HepG2 (cell line): ENCODE measurements around the gene HYAL2. TPM values are rescaled to one million over a fixed set of nuclear protein-coding genes. Genes with fewer than 3 reads are reported as not detected.

Experiments used
- ATAC-seq: fragments of 200-7000 bp; cut with Tn5 transposase; 3 replicates; pipeline ENCODE4 v1.9.1; 2020; ENCODE audit warnings: mild to moderate bottlenecking, moderate library complexity
- BruUV-seq: library from RNA; stranded (reverse); fragments of 400-500 nt; replicated peaks from 2 replicates; lab custom pipeline; 2021; lab: Mats Ljungman, UMichigan
- CTCF ChIA-PET: fragments of 300-600 bp; formaldehyde crosslinking; extraction: SDS; loops from one replicate; lab custom pipeline; 2021; ENCODE audit warnings: low total read pairs, inconsistent platforms, low intra/inter-chr PET ratio; lab: Yijun Ruan, JAX
- POLR2A ChIA-PET: fragments of 350-600 bp; sonication (Branson Sonifier 250); formaldehyde crosslinking; loops from one replicate; lab custom pipeline; 2020; ENCODE audit warnings: antibody characterized with exemption, inconsistent platforms; lab: Yijun Ruan, JAX
- DNase-seq: peaks from one replicate; pipeline ENCODE4 v3.0.0-alpha.2; 2015; ENCODE audit warnings: low spot score
- FAIRE-seq: peaks from 3 replicates; lab custom pipeline; 2011; peaks lifted over from hg19 to GRCh38; lab: Jason Lieb, UNC
- H2AFZ ChIP-seq: one replicate; pipeline ENCODE4 v1.6.1; 2011; ENCODE audit warnings: low read length, inconsistent platforms
- H3K27ac ChIP-seq: fragments of 300-600 bp; 3 replicates; pipeline ENCODE4 v1.8.0; 2011; ENCODE audit warnings: mixed run types, mild to moderate bottlenecking, mixed read lengths, low read length, inconsistent platforms; ENCODE audit not compliant: insufficient read depth; ENCODE audit errors: extremely low read length
- H3K27me3 ChIP-seq, 2 experiments: fragments of 200-600 bp in 1 of 2; 2 replicates in 1 of 2; 3 replicates in 1 of 2; pipeline versions ENCODE4 v1.6.0 to v1.8.0; 2011; ENCODE audit warnings: low read length in 2 of 2, mild to moderate bottlenecking in 2 of 2, moderate library complexity in 2 of 2, inconsistent platforms in 1 of 2; ENCODE audit not compliant: insufficient read depth in 2 of 2, control insufficient read depth in 1 of 2
- H3K36me3 ChIP-seq, 2 experiments: fragments of 200-600 bp in 1 of 2; replicated peaks in 1 of 2; 2 replicates in 1 of 2; 3 replicates in 1 of 2; pipeline versions ENCODE4 v1.5.1 to v1.8.0; 2011; ENCODE audit warnings: low read length in 2 of 2, inconsistent platforms in 1 of 2; ENCODE audit not compliant: insufficient read depth in 2 of 2, control insufficient read depth in 1 of 2
- H3K4me1 ChIP-seq: 2 replicates; pipeline ENCODE4 v1.5.1; 2012; ENCODE audit warnings: low read length, inconsistent platforms; ENCODE audit not compliant: insufficient read depth
- H3K4me2 ChIP-seq: 2 replicates; pipeline ENCODE4 v1.6.0; 2011; ENCODE audit warnings: low read depth, low read length, inconsistent platforms
- H3K4me3 ChIP-seq, 3 experiments: fragments of 200-600 bp in 1 of 3; sonication (generic), shearing (Covaris generic) in 1 of 3; replicated peaks in 1 of 3; 2 replicates each; pipeline ENCODE4 v1.5.1; 2011 to 2016; ENCODE audit warnings: low read length in 3 of 3, inconsistent platforms in 2 of 3, low read depth in 2 of 3, mild to moderate bottlenecking in 2 of 3, control low read depth in 1 of 3, mixed read lengths in 1 of 3; ENCODE audit not compliant: insufficient read depth in 1 of 3
- H3K79me2 ChIP-seq: one replicate; pipeline ENCODE4 v1.6.1; 2011; ENCODE audit warnings: low read length, inconsistent platforms; ENCODE audit not compliant: insufficient read depth
- H3K9ac ChIP-seq: 2 replicates; pipeline ENCODE4 v1.6.0; 2011; ENCODE audit warnings: mild to moderate bottlenecking, low read depth, low read length, inconsistent platforms; ENCODE audit not compliant: insufficient read depth
- H3K9me3 ChIP-seq: 2 replicates; pipeline ENCODE4 v1.5.1; 2012; ENCODE audit warnings: mild to moderate bottlenecking, low read length
- H4K20me1 ChIP-seq: 2 replicates; pipeline ENCODE4 v1.6.0; 2011; ENCODE audit warnings: inconsistent platforms, mild to moderate bottlenecking, low read length, moderate library complexity; ENCODE audit not compliant: insufficient read depth
- AKAP8 ChIP-seq: sonication (generic); formaldehyde crosslinking; IDR thresholded peaks from 2 replicates; pipeline ENCODE4 v1.5.1; 2020; ENCODE audit warnings: mild to moderate bottlenecking, missing genetic modification reagents
- CREM ChIP-seq, 2 experiments: sonication (generic) in 1 of 2; formaldehyde crosslinking in 1 of 2; IDR thresholded peaks; 2 replicates each; pipeline versions ENCODE4 v1.4.0 to v1.6.1; 2016 to 2020; ENCODE audit warnings: antibody characterized with exemption in 1 of 2, mild to moderate bottlenecking in 1 of 2, missing genetic modification reagents in 1 of 2
- KLF13 ChIP-seq: sonication (generic); formaldehyde crosslinking; IDR thresholded peaks from 2 replicates; pipeline ENCODE4 v1.4.0; 2020; ENCODE audit warnings: mild to moderate bottlenecking, missing genetic modification reagents
- LCORL ChIP-seq, 2 experiments: fragments of 450-650 bp in 1 of 2; sonication (generic) in 1 of 2; formaldehyde crosslinking in 1 of 2; IDR thresholded peaks; 2 replicates each; pipeline versions ENCODE4 v1.5.0 to v1.6.1; 2017 to 2020; ENCODE audit warnings: antibody characterized with exemption in 1 of 2, missing genetic modification reagents in 1 of 2
- NONO ChIP-seq, 2 experiments: fragments of 450-650 bp in 1 of 2; sonication (generic) in 1 of 2; formaldehyde crosslinking in 1 of 2; IDR thresholded peaks in 1 of 2; conservative IDR thresholded peaks in 1 of 2; 2 replicates each; pipeline versions ENCODE4 v1.6.1 to v1.8.0; 2017 to 2022; ENCODE audit warnings: mild to moderate bottlenecking in 1 of 2, missing genetic modification reagents in 1 of 2, moderate library complexity in 1 of 2
- THAP11 ChIP-seq: IDR thresholded peaks from 2 replicates; pipeline ENCODE4 v1.6.1; 2016; ENCODE audit warnings: missing biosample characterization, missing genetic modification reagents
- ZC3H13 ChIP-seq: sonication (generic); formaldehyde crosslinking; IDR thresholded peaks from 2 replicates; pipeline ENCODE4 v1.8.1; 2023; ENCODE audit warnings: mild to moderate bottlenecking, missing genetic modification reagents, moderate library complexity
- ZNF282 ChIP-seq: fragments of 450-650 bp; IDR thresholded peaks from 2 replicates; pipeline ENCODE4 v1.6.1; 2018; ENCODE audit not compliant: partially characterized antibody
- ZSCAN21 ChIP-seq: sonication (generic); formaldehyde crosslinking; IDR thresholded peaks from 2 replicates; pipeline ENCODE4 v1.8.0; 2022; ENCODE audit warnings: mild to moderate bottlenecking, missing genetic modification reagents, moderate library complexity, borderline replicate concordance
- WGBS: methylation state at CpG from one replicate; pipeline ENCODE4 v1.1.6; 2017; ENCODE audit warnings: low lambda C conversion rate; 5-methylcytosine and 5-hydroxymethylcytosine counted together
- in situ Hi-C: cut with HindIII; loops from 2 replicates; pipeline ENCODE4 v1.10.0; 2017; ENCODE audit warnings: low pct_unique_long_range_greater_than_20kb; ENCODE audit not compliant: extremely low pct_ligation_motif_present
- intact Hi-C: fragments of 100-400 bp; cut with micrococcal nuclease; formaldehyde crosslinking; loops from one replicate; pipeline ENCODE4 v1.10.0; 2022; ENCODE audit not compliant: unreplicated experiment
- polyA plus RNA-seq, 8 experiments: library from polyadenylated mRNA; depleted of rRNA in 3 of 8; stranded (reverse) in 7 of 8; unstranded in 1 of 8; fragments of >200 nt; fragmentation: Illumina TruSeq in 4 of 8; extraction: Trizol in 4 of 8; gene quantifications; 2 replicates each; pipeline versions ENCODE4 v1.2.1 to v1.2.3, GENCODE V29; 2011 to 2016; ENCODE audit warnings: low read depth in 4 of 8, missing spikeins in 1 of 8, mixed read lengths in 1 of 8; ENCODE audit not compliant: insufficient read depth in 1 of 8
- total RNA-seq, 5 experiments: library from RNA; depleted of rRNA; stranded (reverse); fragments of >200 nt; fragmentation: Illumina TruSeq; extraction: Trizol; gene quantifications; 2 replicates each; pipeline ENCODE4 v1.2.3, GENCODE V29; 2016; ENCODE audit warnings: low read depth in 1 of 5
- TF ChIP-seq, protein P1 (sequence below): sonication (generic); formaldehyde crosslinking; conservative IDR thresholded peaks from 2 replicates; pipeline ENCODE4 v1.4.0; 2020; ENCODE audit warnings: missing genetic modification reagents
- TF ChIP-seq, protein P2 (sequence below): sonication (generic); formaldehyde crosslinking; IDR thresholded peaks from 2 replicates; pipeline ENCODE4 v1.5.0; 2020; ENCODE audit warnings: missing genetic modification reagents

Gene HYAL2
- total and polyA plus RNA-seq, 2 of the 13 experiments (the other 11 are each of a cell fraction or from before 2014, with no cell fraction given): 76.2 to 102 TPM

DNA sequence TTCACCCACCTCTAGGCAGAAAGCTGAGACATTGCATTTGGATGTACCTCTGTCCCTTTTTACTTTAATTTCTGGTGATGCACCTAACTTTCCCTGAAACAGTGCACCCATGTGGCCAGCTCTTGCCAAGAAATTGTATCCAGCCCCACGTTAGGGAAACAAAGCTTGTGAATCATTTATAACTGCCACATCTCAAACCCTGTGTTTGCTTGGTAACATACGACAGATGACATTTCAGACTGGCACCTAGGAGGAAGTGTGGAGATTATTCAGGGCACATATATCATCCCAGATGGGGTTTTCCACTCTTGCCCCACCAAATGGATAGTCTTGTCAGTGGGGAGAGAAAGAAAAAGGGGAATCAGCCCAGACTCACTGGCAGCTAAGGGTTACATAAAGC lies 30.2 kb upstream of the HYAL2 start:
- no peak overlapping the region for H3K4me3 ChIP-seq
- WGBS: 67% methylated on average over 2 of the region's 2 CpGs
- BruUV-seq: TSS peak; percentile 51
- intact Hi-C loops: no loop called here
- POLR2A ChIA-PET: interaction anchor here (1.9 kb wide), 1 partner anchor 15 kb away, joined by 6 read pairs; no protein-coding TSS in a partner anchor
- no peaks in the 10 kb centered on the region for H3K27me3 ChIP-seq
- TF ChIP-seq KLF13 (CRISPR knock-in tag) (no peak), THAP11 (CRISPR knock-in tag) (peak; percentile 17; the same call in 1 of the 2 replicates)
- no peak for FAIRE-seq
- ATAC-seq: no peak
- H3K36me3 ChIP-seq: peaks cover 13 to 41% of the 10 kb centered on the region in 2 experiments
- H3K27ac ChIP-seq: no peak overlapping the region
- H2AFZ ChIP-seq: no peak overlapping the region
- peaks cover 36% of the 10 kb centered on the region for H3K79me2 ChIP-seq
- in situ Hi-C loops: no loop called here
- peaks cover 59% of the 10 kb centered on the region for H3K4me1 ChIP-seq
- no peaks in the 10 kb centered on the region for H3K9me3 ChIP-seq
- CTCF ChIA-PET: no interaction called here
- peaks cover 18% of the 10 kb centered on the region for H4K20me1 ChIP-seq
- H3K9ac ChIP-seq: no peak overlapping the region
- DNase-seq: no peak
- H3K4me2 ChIP-seq: no peak overlapping the region

DNA sequence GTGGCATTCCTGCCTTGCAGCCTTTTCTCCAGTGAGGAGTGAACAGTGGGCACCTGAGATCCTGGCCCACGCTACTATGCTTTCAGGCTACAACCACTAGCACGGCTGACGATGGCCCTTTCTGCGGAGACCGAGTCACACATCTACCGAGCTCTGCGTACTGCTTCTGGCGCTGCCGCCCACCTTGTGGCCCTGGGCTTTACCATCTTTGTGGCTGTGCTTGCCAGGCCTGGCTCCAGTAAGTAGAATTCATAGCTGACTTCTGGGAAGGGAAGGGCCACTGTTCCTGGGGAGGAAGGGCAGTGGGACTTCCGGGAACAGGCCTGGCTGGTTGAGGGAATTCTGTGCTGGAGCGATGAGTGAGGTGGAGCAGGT lies 28.8 kb upstream of the HYAL2 start:
- CTCF ChIA-PET: no interaction called here
- H3K36me3 ChIP-seq: peaks cover 10 to 44% of the 10 kb centered on the region in 2 experiments
- POLR2A ChIA-PET: interaction anchor here (1.0 to 2.7 kb wide), 9 partner anchors 8 to 218 kb away, joined by 3 to 60 read pairs (median 5); partner anchors contain the start of genes HEMK1, HYAL1, HYAL3 and NAA80
- H3K27ac ChIP-seq: no peak overlapping the region
- no peaks in the 10 kb centered on the region for H3K9me3 ChIP-seq
- BruUV-seq: no TSS peak
- 36% methylated on average over 4 of the region's 11 CpGs for WGBS
- H4K20me1 ChIP-seq: peaks cover 7% of the 10 kb centered on the region
- H2AFZ ChIP-seq: no peak overlapping the region
- FAIRE-seq (no peak), DNase-seq (no peak), ATAC-seq (no peak)
- in situ Hi-C loops (no loop called here), intact Hi-C loops (no loop called here)
- TF ChIP-seq ZSCAN21 (CRISPR knock-in tag) (0 out of 2 replicates have a peak, but pooled peaks have one; percentile 22), LCORL (IDR thresholded peaks at IDR 0.05) (no peak), LCORL (CRISPR knock-in tag; IDR thresholded peaks at IDR 0.05) (peak; percentile 0; the same call in 1 of the 2 replicates), AKAP8 (CRISPR knock-in tag) (0 out of 2 replicates have a peak, but pooled peaks have one; percentile 11), ZNF282 (no peak), NONO (IDR thresholded peaks at IDR 0.05) (no peak), NONO (CRISPR knock-in tag; conservative IDR thresholded peaks at IDR 0.05) (0 out of 2 replicates have a peak, but pooled peaks have one; percentile 48), ZC3H13 (CRISPR knock-in tag) (0 out of 2 replicates have a peak, but pooled peaks have one; percentile 29), CREM (IDR thresholded peaks at IDR 0.05) (peak; percentile 46; the same call in 1 of the 2 replicates), CREM (CRISPR knock-in tag; IDR thresholded peaks at IDR 0.05) (no peak)
- TF ChIP-seq, protein P1, sequence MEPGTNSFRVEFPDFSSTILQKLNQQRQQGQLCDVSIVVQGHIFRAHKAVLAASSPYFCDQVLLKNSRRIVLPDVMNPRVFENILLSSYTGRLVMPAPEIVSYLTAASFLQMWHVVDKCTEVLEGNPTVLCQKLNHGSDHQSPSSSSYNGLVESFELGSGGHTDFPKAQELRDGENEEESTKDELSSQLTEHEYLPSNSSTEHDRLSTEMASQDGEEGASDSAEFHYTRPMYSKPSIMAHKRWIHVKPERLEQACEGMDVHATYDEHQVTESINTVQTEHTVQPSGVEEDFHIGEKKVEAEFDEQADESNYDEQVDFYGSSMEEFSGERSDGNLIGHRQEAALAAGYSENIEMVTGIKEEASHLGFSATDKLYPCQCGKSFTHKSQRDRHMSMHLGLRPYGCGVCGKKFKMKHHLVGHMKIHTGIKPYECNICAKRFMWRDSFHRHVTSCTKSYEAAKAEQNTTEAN (CRISPR knock-in tag): no peak
- TF ChIP-seq, protein P2, sequence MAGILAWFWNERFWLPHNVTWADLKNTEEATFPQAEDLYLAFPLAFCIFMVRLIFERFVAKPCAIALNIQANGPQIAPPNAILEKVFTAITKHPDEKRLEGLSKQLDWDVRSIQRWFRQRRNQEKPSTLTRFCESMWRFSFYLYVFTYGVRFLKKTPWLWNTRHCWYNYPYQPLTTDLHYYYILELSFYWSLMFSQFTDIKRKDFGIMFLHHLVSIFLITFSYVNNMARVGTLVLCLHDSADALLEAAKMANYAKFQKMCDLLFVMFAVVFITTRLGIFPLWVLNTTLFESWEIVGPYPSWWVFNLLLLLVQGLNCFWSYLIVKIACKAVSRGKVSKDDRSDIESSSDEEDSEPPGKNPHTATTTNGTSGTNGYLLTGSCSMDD (CRISPR knock-in tag): 0 out of 2 replicates have a peak, but pooled peaks have one; percentile 35
- peak overlapping the region; percentile 76 for H3K9ac ChIP-seq
- H3K4me2 ChIP-seq: peak overlapping the region; percentile 99
- peaks cover 22% of the 10 kb centered on the region for H3K79me2 ChIP-seq
- H3K27me3 ChIP-seq: no peaks in the 10 kb centered on the region
- H3K4me1 ChIP-seq: peaks cover 58% of the 10 kb centered on the region
- peak overlapping the region; percentile 68 to 85 (median 77) for H3K4me3 ChIP-seq
